Measurements from ENCODE around the gene PARP14.

DNA sequence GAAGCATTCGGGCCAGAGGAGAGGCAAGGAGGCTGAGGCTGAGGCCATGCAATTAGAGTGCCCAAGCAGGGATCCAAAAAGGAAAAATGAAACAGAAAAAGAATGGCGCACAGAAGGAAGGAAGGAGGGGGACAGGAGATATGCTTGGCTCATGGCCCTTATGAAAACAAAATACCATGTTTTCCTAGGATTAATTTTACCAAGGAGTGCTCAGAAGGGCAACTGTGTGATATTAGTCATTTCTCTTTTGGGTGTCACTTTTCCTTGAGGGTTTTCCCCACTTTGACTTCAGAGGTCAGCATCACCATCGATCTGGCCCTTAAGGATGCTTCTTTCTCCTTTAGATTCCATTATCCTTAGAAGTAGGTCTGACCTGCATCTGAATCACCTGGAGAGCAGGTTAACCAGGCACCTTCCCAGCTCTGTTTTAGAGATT, 1.4 kb downstream of the PARP14 start:
- TF ChIP-seq POLR2AphosphoS5 (IDR thresholded peaks at IDR 0.05) = no peak
- TF ChIP-seq, protein P1, sequence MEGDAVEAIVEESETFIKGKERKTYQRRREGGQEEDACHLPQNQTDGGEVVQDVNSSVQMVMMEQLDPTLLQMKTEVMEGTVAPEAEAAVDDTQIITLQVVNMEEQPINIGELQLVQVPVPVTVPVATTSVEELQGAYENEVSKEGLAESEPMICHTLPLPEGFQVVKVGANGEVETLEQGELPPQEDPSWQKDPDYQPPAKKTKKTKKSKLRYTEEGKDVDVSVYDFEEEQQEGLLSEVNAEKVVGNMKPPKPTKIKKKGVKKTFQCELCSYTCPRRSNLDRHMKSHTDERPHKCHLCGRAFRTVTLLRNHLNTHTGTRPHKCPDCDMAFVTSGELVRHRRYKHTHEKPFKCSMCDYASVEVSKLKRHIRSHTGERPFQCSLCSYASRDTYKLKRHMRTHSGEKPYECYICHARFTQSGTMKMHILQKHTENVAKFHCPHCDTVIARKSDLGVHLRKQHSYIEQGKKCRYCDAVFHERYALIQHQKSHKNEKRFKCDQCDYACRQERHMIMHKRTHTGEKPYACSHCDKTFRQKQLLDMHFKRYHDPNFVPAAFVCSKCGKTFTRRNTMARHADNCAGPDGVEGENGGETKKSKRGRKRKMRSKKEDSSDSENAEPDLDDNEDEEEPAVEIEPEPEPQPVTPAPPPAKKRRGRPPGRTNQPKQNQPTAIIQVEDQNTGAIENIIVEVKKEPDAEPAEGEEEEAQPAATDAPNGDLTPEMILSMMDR (IDR thresholded peaks at IDR 0.05) = no peak

Data from transverse colon (tissue), 4 donors.